H9 (cell line): ENCODE results near the gene TXNDC11. TPM values are rescaled to one million over a fixed set of nuclear protein-coding genes. Genes with fewer than 3 reads are reported as not detected.
A peak's percentile ranks its signal among the peaks of the same experiment; 100 is the strongest.

ENCODE experiments used
- DNase-seq: peaks from one replicate; pipeline ENCODE4 v3.0.0-alpha.2; 2017
- H2AFZ ChIP-seq: one replicate; pipeline ENCODE4 v1.6.1; 2013; ENCODE audit warnings: mild to moderate bottlenecking, low read length, control low read depth, moderate library complexity
- H2AK5ac ChIP-seq: 2 replicates; pipeline ENCODE4 v1.6.1; 2013; ENCODE audit warnings: low read length, control low read depth, mixed read lengths; ENCODE audit not compliant: insufficient read length
- H2BK120ac ChIP-seq: one replicate; pipeline ENCODE4 v1.6.1; 2013; ENCODE audit warnings: low read depth, mild to moderate bottlenecking, low read length, control low read depth, inconsistent platforms; ENCODE audit not compliant: poor library complexity, severe bottlenecking
- H2BK12ac ChIP-seq: 2 replicates; pipeline ENCODE4 v1.6.1; 2013; ENCODE audit warnings: low read length, control low read depth, mixed read lengths, low read depth; ENCODE audit not compliant: insufficient read length
- H2BK15ac ChIP-seq: 2 replicates; pipeline ENCODE4 v1.6.1; 2013; ENCODE audit warnings: low read depth, low read length, control low read depth
- H2BK20ac ChIP-seq: one replicate; pipeline ENCODE4 v1.6.1; 2013; ENCODE audit warnings: low read depth, mild to moderate bottlenecking, low read length, control low read depth, inconsistent platforms; ENCODE audit not compliant: poor library complexity, severe bottlenecking
- H2BK5ac ChIP-seq: 2 replicates; pipeline ENCODE4 v1.6.1; 2013; ENCODE audit warnings: low read length, control low read depth, mixed read lengths; ENCODE audit not compliant: insufficient read length
- H3K14ac ChIP-seq: 2 replicates; pipeline ENCODE4 v1.6.1; 2013; ENCODE audit warnings: low read length, control low read depth; ENCODE audit not compliant: insufficient read depth
- H3K18ac ChIP-seq: 2 replicates; pipeline ENCODE4 v1.6.1; 2013; ENCODE audit warnings: low read depth, mild to moderate bottlenecking, mixed read lengths, low read length, control low read depth; ENCODE audit not compliant: insufficient read length
- H3K23ac ChIP-seq: 2 replicates; pipeline ENCODE4 v1.6.1; 2013; ENCODE audit warnings: low read length, control low read depth, mixed read lengths, low read depth; ENCODE audit not compliant: insufficient read length
- H3K23me2 ChIP-seq: 2 replicates; pipeline ENCODE4 v1.6.1; 2013; ENCODE audit warnings: low read depth, mild to moderate bottlenecking, mixed read lengths, low read length, control low read depth; ENCODE audit not compliant: insufficient read length, poor library complexity, severe bottlenecking
- H3K27ac ChIP-seq: 2 replicates; pipeline ENCODE4 v1.5.1; 2013; ENCODE audit warnings: low read length, control low read depth, mixed read lengths, low read depth; ENCODE audit not compliant: insufficient read length
- H3K27me3 ChIP-seq: 2 replicates; pipeline ENCODE4 v1.6.1; 2013; ENCODE audit warnings: low read length, control low read depth, inconsistent platforms; ENCODE audit not compliant: insufficient read depth
- H3K4ac ChIP-seq: 2 replicates; pipeline ENCODE4 v1.6.1; 2013; ENCODE audit warnings: low read depth, mild to moderate bottlenecking, control low read depth, inconsistent platforms, low read length, moderate library complexity
- H3K4me1 ChIP-seq: 2 replicates; pipeline ENCODE4 v1.6.1; 2013; ENCODE audit warnings: low read length, control low read depth, inconsistent platforms; ENCODE audit not compliant: insufficient read depth
- H3K4me2 ChIP-seq: 2 replicates; pipeline ENCODE4 v1.6.1; 2013; ENCODE audit warnings: low read length, control low read depth, mixed read lengths; ENCODE audit not compliant: insufficient read length, insufficient read depth
- H3K56ac ChIP-seq: 2 replicates; pipeline ENCODE4 v1.6.1; 2013; ENCODE audit warnings: low read depth, mild to moderate bottlenecking, mixed read lengths, low read length, control low read depth; ENCODE audit not compliant: insufficient read length
- H3K79me1 ChIP-seq: 2 replicates; pipeline ENCODE4 v1.6.1; 2013; ENCODE audit warnings: low read depth, mild to moderate bottlenecking, moderate library complexity, low read length, control low read depth, inconsistent platforms; ENCODE audit not compliant: insufficient read depth, poor library complexity, severe bottlenecking
- H3K79me2 ChIP-seq: 2 replicates; pipeline ENCODE4 v1.6.1; 2013; ENCODE audit warnings: low read length, control low read depth, inconsistent platforms; ENCODE audit not compliant: insufficient read depth
- H3K9ac ChIP-seq: 2 replicates; pipeline ENCODE4 v1.6.1; 2013; ENCODE audit warnings: low read length, control low read depth, mixed read lengths; ENCODE audit not compliant: insufficient read length; ENCODE audit errors: extremely low read depth
- H3K9me3 ChIP-seq: one replicate; pipeline ENCODE4 v1.6.1; 2013; ENCODE audit warnings: low read depth, low read length, inconsistent platforms; ENCODE audit not compliant: control insufficient read depth
- H3T11ph ChIP-seq: one replicate; pipeline ENCODE4 v1.6.1; 2013; ENCODE audit warnings: mild to moderate bottlenecking, low read length, control low read depth, inconsistent platforms
- H4K20me1 ChIP-seq: one replicate; pipeline ENCODE4 v1.6.1; 2013; ENCODE audit not compliant: control insufficient read depth, insufficient read length, insufficient read depth
- H4K5ac ChIP-seq: 2 replicates; pipeline ENCODE4 v1.6.1; 2013; ENCODE audit warnings: low read depth, mild to moderate bottlenecking, mixed read lengths, low read length, control low read depth; ENCODE audit not compliant: insufficient read length
- H4K8ac ChIP-seq: replicated peaks from 2 replicates; pipeline ENCODE4 v1.6.1; 2013; ENCODE audit warnings: low read length, control low read depth, mixed read lengths, low read depth; ENCODE audit not compliant: insufficient read length
- H4K91ac ChIP-seq: 2 replicates; pipeline ENCODE4 v1.6.1; 2013; ENCODE audit warnings: low read depth, mild to moderate bottlenecking, moderate library complexity, mixed read lengths, low read length, control low read depth; ENCODE audit not compliant: insufficient read length
- H3K27ac Mint-ChIP-seq, 3 experiments: 2 replicates in 2 of 3; 3 replicates in 1 of 3; pipeline ENCODE4 v1.8.0; 2020 to 2021; ENCODE audit warnings: mixed read lengths in 3 of 3, mild to moderate bottlenecking in 1 of 3, moderate library complexity in 1 of 3
- H3K27me3 Mint-ChIP-seq: 2 replicates; pipeline ENCODE4 v1.8.0; 2021; ENCODE audit warnings: low read depth, mild to moderate bottlenecking, moderate library complexity, mixed read lengths
- H3K36me3 Mint-ChIP-seq, 3 experiments: 2 replicates in 2 of 3; 3 replicates in 1 of 3; pipeline ENCODE4 v1.8.0; 2020 to 2021; ENCODE audit warnings: low read depth in 3 of 3, mixed read lengths in 3 of 3; ENCODE audit not compliant: insufficient read depth in 1 of 3
- H3K4me1 Mint-ChIP-seq, 2 experiments: 2 replicates each; pipeline ENCODE4 v1.8.0; 2020; ENCODE audit warnings: mixed read lengths in 2 of 2
- H3K4me3 Mint-ChIP-seq, 2 experiments: 2 replicates in 1 of 2; 3 replicates in 1 of 2; pipeline ENCODE4 v1.8.0; 2020 to 2021; ENCODE audit warnings: mild to moderate bottlenecking in 2 of 2, mixed read lengths in 2 of 2, moderate library complexity in 1 of 2
- H3K9me3 Mint-ChIP-seq, 2 experiments: 2 replicates in 1 of 2; 3 replicates in 1 of 2; pipeline ENCODE4 v1.8.0; 2020; ENCODE audit warnings: mild to moderate bottlenecking in 2 of 2, mixed read lengths in 2 of 2, moderate library complexity in 1 of 2
- WGBS: extraction: QIAGEN DNeasy Blood & Tissue Kit; methylation state at CpG from one replicate; pipeline ENCODE4 v1.1.7; 2013; ENCODE audit warnings: missing lambda C conversion rate, low lambda C conversion rate, mixed read lengths; ENCODE audit not compliant: insufficient read length; ENCODE audit errors: extremely low coverage; 5-methylcytosine and 5-hydroxymethylcytosine counted together
- total RNA-seq: library from RNA; stranded (reverse); gene quantifications from 2 replicates; pipeline ENCODE4 v1.2.1, GENCODE V29; 2021
- TF ChIP-seq, protein P1 (sequence below): fragments of 200-600 bp; sonication (generic); conservative IDR thresholded peaks from 3 replicates; pipeline ENCODE4 v1.8.0; 2021; ENCODE audit warnings: antibody characterized with exemption, mild to moderate bottlenecking

The TXNDC11 gene
- total RNA-seq, 1 experiment from 2014 or later = 12.2 TPM

DNA sequence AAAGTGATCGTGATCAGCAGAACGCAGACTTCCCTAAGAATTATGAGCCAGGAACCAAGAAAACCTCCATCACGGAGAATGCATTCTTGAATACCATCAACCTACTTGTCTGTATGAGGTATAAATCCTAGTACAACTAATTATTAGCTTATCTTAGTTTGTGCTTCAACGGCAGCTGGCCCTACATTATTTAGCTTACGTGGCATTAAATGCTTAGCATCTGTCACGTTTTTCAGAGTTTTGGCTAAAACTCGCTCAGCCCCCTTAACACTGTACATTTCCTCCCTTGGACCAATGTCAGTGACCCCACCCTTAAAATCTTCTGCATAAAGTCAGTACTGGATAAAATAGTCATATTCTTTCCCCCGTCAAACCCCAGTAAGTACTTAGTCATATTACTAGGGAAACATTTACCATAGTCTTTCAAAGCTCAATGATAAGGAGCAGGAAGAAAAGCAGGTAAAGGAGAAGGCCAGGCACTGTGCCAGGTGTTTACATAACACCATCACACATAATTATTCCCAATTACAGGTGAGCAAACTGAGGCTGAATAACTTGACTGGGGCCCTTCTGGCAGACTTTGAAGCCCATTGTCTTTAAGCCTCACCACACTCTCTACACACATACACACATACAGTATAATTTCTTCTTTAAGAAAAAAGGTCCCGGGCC is 16.6 kb upstream of the TXNDC11 start:
- no peak overlapping the region for H2AFZ ChIP-seq
- WGBS = no CpG with 5 or more reads among the region's 9 CpGs

More for the DNA sequence above, 16.6 kb upstream of the TXNDC11 start:
- H3K27me3 ChIP-seq = no peaks in the 10 kb centered on the region
- no peak overlapping the region for H3K4me3 Mint-ChIP-seq
- H3K4me1 ChIP-seq = no peaks in the 10 kb centered on the region
- H3K79me1 ChIP-seq = no peaks in the 10 kb centered on the region
- DNase-seq = no peak
- no peak overlapping the region for H3K4ac ChIP-seq
- H3K14ac ChIP-seq = no peak overlapping the region
- no peak overlapping the region for H2BK15ac ChIP-seq
- H4K8ac ChIP-seq = no peak overlapping the region
- H3K56ac ChIP-seq = no peak overlapping the region
- no peak overlapping the region for H3K27ac ChIP-seq
- H3K4me1 Mint-ChIP-seq = no peaks in the 10 kb centered on the region
- no peak overlapping the region for H3K9ac ChIP-seq
- H4K20me1 ChIP-seq = no peaks in the 10 kb centered on the region
- H3K23ac ChIP-seq = no peak overlapping the region
- H4K91ac ChIP-seq = no peak overlapping the region
- no peaks in the 10 kb centered on the region for H3K79me2 ChIP-seq
- no peak overlapping the region for H2BK20ac ChIP-seq
- no peak overlapping the region for H3K4me2 ChIP-seq
- no peaks in the 10 kb centered on the region for H3K27me3 Mint-ChIP-seq
- no peak overlapping the region for H3K18ac ChIP-seq
- H2AK5ac ChIP-seq = no peak overlapping the region
- no peaks in the 10 kb centered on the region for H3K9me3 ChIP-seq
- no peak overlapping the region for H2BK5ac ChIP-seq
- no peak overlapping the region for H2BK120ac ChIP-seq
- TF ChIP-seq, protein P1, sequence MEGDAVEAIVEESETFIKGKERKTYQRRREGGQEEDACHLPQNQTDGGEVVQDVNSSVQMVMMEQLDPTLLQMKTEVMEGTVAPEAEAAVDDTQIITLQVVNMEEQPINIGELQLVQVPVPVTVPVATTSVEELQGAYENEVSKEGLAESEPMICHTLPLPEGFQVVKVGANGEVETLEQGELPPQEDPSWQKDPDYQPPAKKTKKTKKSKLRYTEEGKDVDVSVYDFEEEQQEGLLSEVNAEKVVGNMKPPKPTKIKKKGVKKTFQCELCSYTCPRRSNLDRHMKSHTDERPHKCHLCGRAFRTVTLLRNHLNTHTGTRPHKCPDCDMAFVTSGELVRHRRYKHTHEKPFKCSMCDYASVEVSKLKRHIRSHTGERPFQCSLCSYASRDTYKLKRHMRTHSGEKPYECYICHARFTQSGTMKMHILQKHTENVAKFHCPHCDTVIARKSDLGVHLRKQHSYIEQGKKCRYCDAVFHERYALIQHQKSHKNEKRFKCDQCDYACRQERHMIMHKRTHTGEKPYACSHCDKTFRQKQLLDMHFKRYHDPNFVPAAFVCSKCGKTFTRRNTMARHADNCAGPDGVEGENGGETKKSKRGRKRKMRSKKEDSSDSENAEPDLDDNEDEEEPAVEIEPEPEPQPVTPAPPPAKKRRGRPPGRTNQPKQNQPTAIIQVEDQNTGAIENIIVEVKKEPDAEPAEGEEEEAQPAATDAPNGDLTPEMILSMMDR = no peak
- H4K5ac ChIP-seq = no peak overlapping the region
- H3K9me3 Mint-ChIP-seq = no peaks in the 10 kb centered on the region
- no peak overlapping the region for H3T11ph ChIP-seq
- no peak overlapping the region for H2BK12ac ChIP-seq
- H3K23me2 ChIP-seq = no peaks in the 10 kb centered on the region
- peaks cover 28 to 78% (median 74%) of the 10 kb centered on the region in 3 experiments; a peak in 6 of 7 replicates for H3K36me3 Mint-ChIP-seq
- 0 out of 7 replicates have a peak overlapping the region, but pooled peaks of 1 of the 3 experiments have one; percentile 8 for H3K27ac Mint-ChIP-seq
